ENCODE measurements around the gene HAPSTR1. TPM values are rescaled to one million over a fixed set of nuclear protein-coding genes. Genes with fewer than 3 reads are reported as not detected.
A peak's percentile ranks its signal among the peaks of the same experiment; 100 is the strongest.

Gene HAPSTR1
- total RNA-seq, 1 experiment from 2014 or later = 85.2 TPM

GRCh38 chr16:9091867-9092281 is 430 bp downstream of the HAPSTR1 start:
- H2BK120ac ChIP-seq (ENCODE audit: low read depth, low read length, poor library complexity, severe bottlenecking) = no peak overlapping the region
- H4K91ac ChIP-seq (ENCODE audit: insufficient read length, low read depth, low read length) = no peak overlapping the region
- no peak for DNase-seq
- H3K9ac ChIP-seq (ENCODE audit: extremely low read depth, insufficient read length, low read length) = peak overlapping the region; percentile 97
- no peak overlapping the region for H2BK12ac ChIP-seq (ENCODE audit: insufficient read length, low read depth, low read length)
- H3K18ac ChIP-seq (ENCODE audit: insufficient read length, low read depth, low read length) = peak overlapping the region; percentile 97
- WGBS (ENCODE audit: extremely low coverage, insufficient read length, low lambda C conversion rate) = no CpG with 5 or more reads among the region's 51 CpGs
- peaks cover 0 to 3% of the 10 kb centered on the region in 2 experiments; a peak in 1 of 5 replicates for H3K9me3 Mint-ChIP-seq
- H4K8ac ChIP-seq (replicated peaks; ENCODE audit: insufficient read length, low read depth, low read length) = no peak overlapping the region
- H3K4me3 Mint-ChIP-seq = peak overlapping the region; percentile 68 to 81
- no peak overlapping the region for H3T11ph ChIP-seq (ENCODE audit: low read length)
- H3K23ac ChIP-seq (ENCODE audit: insufficient read length, low read depth, low read length) = no peak overlapping the region
- no peak overlapping the region for H3K27ac ChIP-seq (ENCODE audit: insufficient read length, low read depth, low read length)
- peaks cover 44% of the 10 kb centered on the region for H3K79me2 ChIP-seq (ENCODE audit: insufficient read depth, low read length)
- TF ChIP-seq CTCF (conservative IDR thresholded peaks at IDR 0.05) = no peak
- H2AK5ac ChIP-seq (ENCODE audit: insufficient read length, low read length) = no peak overlapping the region
- H3K4ac ChIP-seq (ENCODE audit: low read depth, low read length) = no peak overlapping the region; the same call in 1 of the 2 replicates
- H3K4me1 ChIP-seq (ENCODE audit: insufficient read depth, low read length) = peaks cover 7% of the 10 kb centered on the region; the same call in 1 of the 2 replicates
- peaks cover 36 to 38% of the 10 kb centered on the region in 2 experiments for H3K4me1 Mint-ChIP-seq
- no peaks in the 10 kb centered on the region for H3K79me1 ChIP-seq (ENCODE audit: insufficient read depth, low read depth, low read length, poor library complexity, severe bottlenecking)
- peaks cover 21 to 38% (median 35%) of the 10 kb centered on the region in 3 experiments for H3K36me3 Mint-ChIP-seq (ENCODE audit: insufficient read depth in 1 of 3, low read depth in 3 of 3)
- peak overlapping the region; percentile 52 for H3K4me2 ChIP-seq (ENCODE audit: insufficient read depth, insufficient read length, low read length)
- H2BK20ac ChIP-seq (ENCODE audit: low read depth, low read length, poor library complexity, severe bottlenecking) = no peak overlapping the region
- H3K27me3 ChIP-seq (ENCODE audit: insufficient read depth, low read length) = no peaks in the 10 kb centered on the region
- H3K27me3 Mint-ChIP-seq (ENCODE audit: low read depth) = peaks cover 1% of the 10 kb centered on the region; the same call in 1 of the 2 replicates
- H3K56ac ChIP-seq (ENCODE audit: insufficient read length, low read depth, low read length) = no peak overlapping the region
- peak overlapping the region; percentile 72; the same call in 1 of the 2 replicates for H2BK15ac ChIP-seq (ENCODE audit: low read depth, low read length)
- H2AFZ ChIP-seq (ENCODE audit: low read length) = no peak overlapping the region
- H4K5ac ChIP-seq (ENCODE audit: insufficient read length, low read depth, low read length) = no peak overlapping the region
- no peak overlapping the region; a peak in 1 of 7 replicates for H3K27ac Mint-ChIP-seq
- peak overlapping the region; percentile 98 for H3K14ac ChIP-seq (ENCODE audit: insufficient read depth, low read length)
- no peaks in the 10 kb centered on the region for H4K20me1 ChIP-seq (ENCODE audit: control insufficient read depth, insufficient read depth, insufficient read length)
- no peaks in the 10 kb centered on the region for H3K9me3 ChIP-seq (ENCODE audit: control insufficient read depth, low read depth, low read length)
- peak overlapping the region; percentile 93 for H2BK5ac ChIP-seq (ENCODE audit: insufficient read length, low read length)
- peaks cover 18% of the 10 kb centered on the region for H3K23me2 ChIP-seq (ENCODE audit: insufficient read length, low read depth, low read length, poor library complexity, severe bottlenecking)

All from H9 (cell line).